NCI-H2227 (cell line): ENCODE results near the gene CEP131.

ENCODE experiments used
- DNase-seq: peaks from one replicate; lab custom pipeline; 2025; ENCODE audit not compliant: unreplicated experiment; lab: John Stamatoyannopoulos, UW

Gene CEP131

GRCh38 chr17:81203136-81203535 is 19.6 kb downstream of the CEP131 start:
- DNase-seq: no peak

- no peak for DNase-seq
Observed at GRCh38 chr17:81202318-81202717, 20.4 kb downstream of the CEP131 start.

- DNase-seq: peak; percentile 66
Observed at GRCh38 chr17:81200695-81201580, 21.8 kb downstream of the CEP131 start.

- no peak for DNase-seq
Observed at GRCh38 chr17:81200201-81200600, 22.6 kb downstream of the CEP131 start.

GRCh38 chr17:81199482-81199830 is 23.3 kb downstream of the CEP131 start:
- no peak for DNase-seq

- no peak for DNase-seq
Observed at GRCh38 chr17:81198826-81199481, 23.8 kb downstream of the CEP131 start.

GRCh38 chr17:81197831-81198490 is 24.8 kb downstream of the CEP131 start:
- no peak for DNase-seq

- DNase-seq: no peak
Observed at GRCh38 chr17:81197409-81197795, 25.4 kb downstream of the CEP131 start.

GRCh38 chr17:81196505-81197408 is 26.0 kb downstream of the CEP131 start:
- no peak for DNase-seq

- DNase-seq: no peak
Observed at GRCh38 chr17:81195941-81196495, 26.7 kb downstream of the CEP131 start.

GRCh38 chr17:81194941-81195901 is 27.5 kb downstream of the CEP131 start:
- no peak for DNase-seq

- no peak for DNase-seq
Observed at GRCh38 chr17:81194225-81194760, 28.5 kb downstream of the CEP131 start.

GRCh38 chr17:81193470-81194224 is 29.1 kb downstream of the CEP131 start:
- DNase-seq: no peak

GRCh38 chr17:81193051-81193410 is 29.7 kb downstream of the CEP131 start:
- DNase-seq: no peak

GRCh38 chr17:81192386-81193050 is 30.2 kb downstream of the CEP131 start:
- DNase-seq: no peak

GRCh38 chr17:81191646-81192045 is 31.1 kb downstream of the CEP131 start:
- DNase-seq: no peak

- no peak for DNase-seq
Observed at GRCh38 chr17:81191116-81191515, 31.6 kb downstream of the CEP131 start.

GRCh38 chr17:81190591-81190990 is 32.2 kb downstream of the CEP131 start:
- DNase-seq: no peak
